Coronary artery (tissue), 2 donors: ENCODE measurements around the gene PRR14.

Source experiments
- DNase-seq: peaks from one replicate; pipeline ENCODE4 v3.0.0-alpha.2; 2017; ENCODE audit warnings: low spot score
- H3K27ac ChIP-seq, 2 donors: fragments of 200-600 bp; sonication (generic); one replicate each; pipeline ENCODE4 v1.5.1; 2016 to 2019
- H3K4me3 ChIP-seq: fragments of 200-600 bp; sonication (generic); 2 replicates; pipeline ENCODE4 v1.5.1; 2016; ENCODE audit warnings: mild to moderate bottlenecking, moderate library complexity
- CTCF ChIP-seq: fragments of 200-600 bp; sonication (generic); IDR thresholded peaks from one replicate; pipeline ENCODE4 v1.5.1; 2019; ENCODE audit warnings: antibody characterized with exemption

Gene PRR14

GRCh38 chr16:30649725-30650368, 913 bp upstream of the PRR14 start:
- peak; percentile 85 for DNase-seq
- H3K4me3 ChIP-seq, result peak overlapping the region; percentile 77
- peak overlapping the region; percentile 84 to 97 for H3K27ac ChIP-seq
- no peak for TF ChIP-seq CTCF

- TF ChIP-seq CTCF, result peak; percentile 32
- H3K4me3 ChIP-seq, result peak overlapping the region; percentile 77
- peak; percentile 84 for DNase-seq
- peak overlapping the region; percentile 84 to 97 for H3K27ac ChIP-seq
These were observed 604 bp downstream of the PRR14 start for GRCh38 chr16:30651124-30652004.

- peak overlapping the region; percentile 77 for H3K4me3 ChIP-seq
- no peak for DNase-seq
- no peak for TF ChIP-seq CTCF
- H3K27ac ChIP-seq, result peak overlapping the region; percentile 84 to 97
These were observed 1.2 kb downstream of the PRR14 start for GRCh38 chr16:30652005-30652296.

GRCh38 chr16:30652718-30653117, 2.0 kb downstream of the PRR14 start:
- no peak overlapping the region for H3K4me3 ChIP-seq
- no peak overlapping the region for H3K27ac ChIP-seq
- no peak for DNase-seq
- no peak for TF ChIP-seq CTCF

GRCh38 chr16:30654856-30655255, 4.1 kb downstream of the PRR14 start:
- no peak overlapping the region for H3K4me3 ChIP-seq
- TF ChIP-seq CTCF, result no peak
- DNase-seq, result no peak
- no peak overlapping the region for H3K27ac ChIP-seq

GRCh38 chr16:30655815-30656347, 5.1 kb downstream of the PRR14 start:
- DNase-seq, result no peak
- Histone ChIP-seq H3K27ac (no peak overlapping the region), H3K4me3 (no peak overlapping the region)
- no peak for TF ChIP-seq CTCF
